GM21717 (cell line): ENCODE data around the gene CYS1.
A peak's percentile ranks its signal among the peaks of the same experiment; 100 is the strongest.

Experiments
- ATAC-seq: cut with Tn5 transposase; IDR thresholded peaks from one replicate; pipeline ENCODE4 v1.9.1; 2021; ENCODE audit warnings: mild to moderate bottlenecking, moderate library complexity; ENCODE audit not compliant: unreplicated experiment

The CYS1 gene

DNA sequence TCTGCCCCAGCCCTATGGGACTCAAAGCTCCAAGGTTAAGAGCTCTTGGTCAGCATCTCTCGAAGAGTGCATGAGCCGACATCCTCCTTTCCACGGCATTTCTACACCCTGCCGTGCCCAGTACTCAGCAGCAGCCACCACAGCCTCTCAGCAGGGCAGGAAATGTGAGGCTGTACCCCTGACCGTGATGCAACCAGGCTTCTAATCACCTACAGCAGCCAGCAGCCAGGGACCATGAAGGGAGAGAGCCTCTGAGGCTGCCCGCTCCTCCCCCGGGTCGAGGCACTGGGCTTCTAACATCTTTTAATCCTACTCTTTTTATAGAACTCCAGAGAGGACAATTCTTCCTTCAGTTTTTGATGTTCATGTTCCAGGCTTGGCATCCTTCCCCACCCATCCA is 6.5 kb downstream of the CYS1 start:
- no peak for ATAC-seq

DNA sequence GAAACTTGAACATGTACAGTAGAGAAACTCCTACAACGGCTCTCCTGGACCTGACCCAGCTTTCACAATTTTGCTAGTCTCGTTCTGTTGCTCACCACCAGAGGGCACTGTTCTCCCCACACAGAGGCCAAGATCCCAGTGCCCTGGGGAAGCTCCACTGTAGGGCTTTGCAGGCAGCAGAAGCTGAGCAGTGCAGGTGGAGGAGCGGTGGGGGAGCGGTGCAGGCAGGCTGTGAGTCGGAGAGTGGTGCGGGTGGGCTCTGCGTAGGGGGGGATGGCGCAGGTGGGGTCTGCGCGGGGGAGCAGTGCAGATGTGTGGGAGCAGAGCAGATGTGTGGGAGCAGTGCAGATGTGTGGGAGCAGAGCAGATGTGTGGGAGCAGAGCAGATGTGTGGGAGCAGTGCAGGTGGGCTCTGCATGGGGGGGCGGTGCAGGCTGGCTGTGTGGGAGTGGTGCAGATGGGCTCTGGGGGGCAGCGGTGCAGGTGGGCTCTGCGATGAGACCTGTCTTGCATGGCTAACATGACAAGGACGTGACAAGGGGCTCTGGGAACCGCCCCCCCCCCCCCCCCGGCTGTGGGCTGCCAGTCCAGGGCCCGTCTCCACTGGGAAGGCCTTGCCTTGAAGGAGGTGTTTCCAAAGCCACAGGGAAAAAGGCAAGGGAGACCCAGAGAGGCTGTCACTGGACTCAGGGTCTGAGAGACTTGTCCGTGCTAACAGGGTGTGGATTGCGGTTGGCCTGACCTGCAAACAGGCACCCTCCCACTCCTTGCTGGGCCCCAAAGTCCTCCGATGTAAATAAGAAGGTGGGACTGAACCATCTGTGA is 7.3 kb downstream of the CYS1 start:
- peak; percentile 78 for ATAC-seq

DNA sequence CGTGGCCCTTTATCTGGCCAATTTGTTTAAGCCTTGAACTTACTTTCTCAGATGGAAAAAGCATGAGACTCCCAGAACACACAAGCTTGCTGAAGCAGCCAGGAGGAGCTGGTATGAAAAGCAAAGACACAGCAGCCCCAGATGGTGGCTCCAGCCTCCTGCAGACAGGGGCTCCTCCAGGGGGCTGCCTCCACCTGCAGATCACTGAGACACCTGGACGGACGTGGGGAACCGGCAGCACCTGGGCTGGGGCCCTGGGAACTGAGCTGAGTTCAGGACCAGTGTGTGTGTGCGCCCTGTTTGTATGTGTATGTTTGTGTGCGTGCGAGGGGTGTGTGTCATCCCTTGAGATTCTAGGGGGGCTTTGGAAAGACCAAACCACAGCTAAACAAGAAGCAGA is 8.6 kb downstream of the CYS1 start:
- ATAC-seq, result no peak

DNA sequence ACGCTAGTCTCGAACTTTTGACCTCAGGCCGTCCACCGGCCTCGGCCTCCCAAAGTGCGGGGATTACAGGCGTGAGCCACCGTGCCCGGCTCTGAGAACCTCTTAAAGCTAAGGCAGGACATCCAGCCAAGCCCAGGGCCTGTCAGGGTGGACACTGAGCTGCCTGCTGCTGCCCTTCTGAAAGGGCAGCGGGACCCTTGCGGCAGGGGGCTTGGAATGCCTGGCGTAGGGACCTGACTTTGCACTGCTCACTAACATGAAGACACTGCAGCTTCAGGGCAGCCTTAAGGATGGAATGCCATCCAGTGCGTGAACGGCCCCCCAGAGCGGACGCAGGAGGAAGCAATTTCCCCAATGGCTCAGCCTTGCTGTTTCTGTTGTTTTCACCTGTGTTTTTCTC is 9.0 kb downstream of the CYS1 start:
- ATAC-seq, result no peak

DNA sequence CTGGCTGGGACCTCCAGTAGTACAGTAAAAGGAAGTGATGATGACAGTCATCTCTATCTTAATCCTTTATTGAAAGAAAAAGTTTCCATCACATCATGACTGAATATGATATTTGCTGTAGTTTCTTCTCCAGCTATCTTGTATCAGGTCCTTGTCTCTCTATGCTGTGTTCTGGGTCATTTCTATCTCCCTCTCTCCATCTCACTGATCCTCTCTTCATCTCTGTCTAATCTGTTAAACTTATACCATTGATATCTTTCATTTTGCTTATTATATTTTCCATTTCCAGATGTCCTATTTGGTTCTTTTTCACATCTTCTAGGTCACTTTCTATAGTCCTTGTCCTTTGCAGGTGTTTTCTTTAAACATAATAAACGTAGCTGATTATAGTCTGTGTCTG is 12.3 kb downstream of the CYS1 start:
- no peak for ATAC-seq

DNA sequence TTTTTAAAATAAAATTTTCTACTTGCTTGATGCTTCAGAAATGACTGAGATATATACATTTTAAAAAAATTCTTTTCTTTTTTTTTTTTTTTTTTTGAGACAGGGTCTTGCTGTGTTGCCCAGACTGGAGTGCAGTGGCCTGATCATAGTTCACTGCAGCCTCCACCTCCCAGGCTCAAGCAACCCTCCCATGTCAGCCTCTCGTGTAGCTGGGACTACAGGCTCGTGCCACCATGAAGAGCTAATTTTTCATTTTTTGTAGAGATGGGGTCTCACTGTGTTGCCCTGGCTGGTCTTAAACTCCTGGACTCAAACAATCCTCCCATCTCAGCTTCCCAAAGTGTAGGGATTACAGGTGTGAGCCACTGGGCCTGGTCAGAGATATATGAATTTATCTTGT is 12.9 kb downstream of the CYS1 start:
- no peak for ATAC-seq

DNA sequence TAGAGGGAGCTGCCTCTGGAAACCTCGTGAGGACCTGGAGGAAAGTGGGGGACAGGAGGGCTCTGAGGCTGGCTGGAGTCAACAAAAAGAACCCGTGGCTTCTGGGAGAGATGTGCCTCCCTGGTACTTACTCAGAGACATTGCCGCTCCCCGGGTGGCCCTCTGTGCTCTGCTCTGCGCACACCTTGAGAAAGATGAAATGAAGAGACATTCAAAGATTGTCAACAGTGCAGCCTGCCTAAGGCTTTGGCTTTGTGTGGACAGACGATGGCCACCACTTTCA is 14.5 kb downstream of the CYS1 start:
- ATAC-seq, result no peak

DNA sequence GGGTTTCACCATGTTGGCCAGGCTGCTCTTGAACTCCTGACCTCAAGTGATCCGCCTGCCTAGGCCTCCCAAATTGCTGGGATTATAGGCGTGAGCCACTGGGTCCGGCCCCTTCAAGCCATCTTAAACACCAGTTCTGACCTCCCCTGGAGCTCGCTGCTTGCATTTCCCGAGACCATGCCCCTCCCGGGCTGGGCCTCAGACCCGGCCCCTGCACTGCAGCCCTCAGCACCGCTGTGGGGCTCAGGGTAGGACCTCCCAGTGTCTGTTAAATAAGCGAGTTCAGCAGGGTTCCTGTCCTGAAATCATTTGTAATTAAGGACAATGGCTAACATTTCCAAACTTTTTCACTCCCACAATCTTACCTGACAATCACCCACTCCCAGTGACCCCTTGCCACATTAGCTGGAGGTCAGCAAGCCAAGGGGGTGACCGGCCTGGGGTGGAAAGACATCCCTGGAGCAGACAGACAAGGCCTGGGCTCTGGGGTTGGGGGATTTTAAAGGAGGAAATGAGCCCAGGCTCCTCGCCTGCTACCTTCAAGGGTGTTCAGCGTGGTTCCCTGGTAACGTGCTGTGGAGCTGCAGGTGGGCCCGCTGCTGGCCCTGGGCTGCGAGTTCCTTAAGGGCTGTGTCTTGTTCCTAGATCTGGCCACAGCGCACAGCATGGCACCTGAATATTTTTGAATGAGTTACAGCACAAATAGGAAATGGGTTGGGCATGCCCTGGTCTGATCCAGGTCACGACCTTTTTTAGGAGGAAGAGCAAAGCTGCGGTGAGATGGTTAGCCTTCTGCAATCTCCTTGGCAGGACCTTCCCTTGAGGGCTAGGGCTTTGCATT is 15.1 kb downstream of the CYS1 start:
- ATAC-seq, result no peak

DNA sequence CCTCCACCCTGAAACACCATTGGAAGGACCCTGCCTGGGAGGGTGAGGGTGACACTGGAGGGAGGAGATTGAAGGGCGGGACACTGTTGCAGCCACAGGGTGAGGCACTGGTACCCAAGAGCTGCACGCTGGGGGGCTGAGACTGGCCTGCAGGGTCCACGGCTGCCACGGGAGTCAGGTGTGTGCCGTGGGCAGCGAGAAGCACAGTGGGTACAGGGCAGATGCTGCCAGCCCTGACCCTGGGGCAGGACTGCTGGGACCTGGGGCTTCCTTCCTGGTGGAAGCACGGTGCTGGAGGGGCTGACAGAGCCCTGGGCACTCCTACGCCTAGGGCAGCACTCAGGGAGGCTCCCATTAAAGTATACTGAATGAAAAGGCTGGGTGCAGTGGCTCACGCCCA is 16.6 kb downstream of the CYS1 start:
- ATAC-seq, result no peak

DNA sequence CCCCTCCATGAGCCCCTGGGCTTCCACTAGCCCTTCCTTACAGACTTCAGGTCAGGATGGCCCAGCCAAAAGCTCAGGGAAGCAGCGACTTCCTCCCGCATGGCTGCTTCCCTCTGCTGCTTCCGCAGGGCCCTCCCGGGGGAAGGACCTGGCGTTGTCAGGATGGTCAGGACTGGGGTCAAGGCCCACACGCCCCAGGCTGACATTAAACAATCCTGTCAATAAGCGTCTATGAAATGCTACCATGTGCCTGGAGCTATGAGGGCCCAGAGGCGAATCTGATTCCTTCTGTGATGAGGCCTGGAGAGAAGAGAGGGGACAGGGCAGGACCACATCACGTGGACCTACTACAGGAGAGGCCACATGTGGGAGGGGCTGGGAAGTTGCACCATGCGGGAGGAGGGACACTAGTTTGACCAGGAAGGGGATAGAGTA is 17.3 kb downstream of the CYS1 start:
- ATAC-seq, result no peak

DNA sequence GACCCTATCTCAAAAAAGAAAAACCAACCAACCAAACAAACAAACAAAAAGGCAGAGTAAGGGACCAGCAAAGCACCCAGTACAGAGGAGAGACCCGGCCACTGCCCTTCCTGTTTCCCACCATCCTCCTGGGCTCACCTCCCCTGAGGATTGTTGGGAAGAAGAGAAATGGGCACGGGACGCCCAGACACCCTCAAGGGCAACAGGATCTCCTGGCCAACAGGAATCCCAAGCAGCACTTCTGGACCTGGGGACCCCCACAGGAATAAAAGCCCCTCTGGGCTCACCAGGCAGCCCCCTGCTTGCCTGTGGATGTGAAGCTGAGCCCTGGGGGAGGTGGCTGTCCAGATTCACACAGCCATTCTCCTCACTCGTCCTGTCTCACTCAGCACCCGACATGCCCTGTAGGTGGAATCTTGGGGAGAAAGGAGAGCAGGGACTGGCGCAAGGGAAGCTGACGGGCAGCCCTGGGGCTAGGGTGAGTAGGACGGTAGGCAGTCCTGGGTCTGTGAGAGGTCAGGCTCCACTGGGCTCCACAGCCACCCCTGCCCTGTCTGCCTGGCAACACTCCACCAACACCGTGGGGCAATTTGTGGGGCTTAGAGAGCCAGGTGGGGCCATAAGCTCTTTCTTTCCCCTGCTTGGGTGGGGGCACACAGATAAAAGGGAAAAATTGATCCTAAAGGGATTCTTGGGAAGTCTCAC is 18.8 kb downstream of the CYS1 start:
- no peak for ATAC-seq

DNA sequence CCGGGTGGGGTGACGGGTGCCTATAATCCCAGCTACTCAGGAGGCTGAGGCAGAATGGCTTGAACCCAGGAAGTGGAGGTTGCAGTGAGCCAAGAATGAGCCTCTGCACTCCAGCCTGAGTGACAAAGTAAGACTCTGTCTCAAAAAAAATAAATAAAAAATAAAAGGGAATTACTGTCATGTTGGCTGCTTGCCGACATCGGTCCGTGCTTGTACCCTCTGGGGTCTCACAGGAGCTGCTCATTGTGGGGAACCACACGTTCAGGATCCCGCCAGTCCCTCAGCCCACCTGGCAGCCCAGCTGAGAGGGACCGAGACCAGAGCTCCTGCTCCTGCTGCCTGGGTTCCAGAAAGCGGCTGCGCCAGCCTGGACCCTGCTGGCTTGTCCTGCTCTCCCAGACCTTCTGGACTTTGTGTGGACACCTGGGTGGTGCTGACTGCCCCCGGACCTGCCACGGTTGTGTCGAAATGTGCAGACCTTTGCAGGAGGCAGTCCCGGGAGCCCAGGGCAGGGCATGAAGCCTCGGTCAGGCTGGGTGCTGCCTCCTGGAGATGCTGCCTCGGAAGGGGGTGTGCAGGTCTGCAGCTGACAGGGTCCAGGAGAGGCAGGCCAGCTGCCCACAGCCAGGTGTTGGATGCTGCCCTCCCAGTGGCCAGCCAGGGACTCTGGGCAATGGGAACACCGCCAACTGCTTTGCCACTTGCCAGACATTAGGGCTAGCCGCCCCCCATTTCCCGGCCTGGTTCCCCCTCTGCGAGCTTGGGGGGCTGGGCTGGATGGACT is 20.5 kb downstream of the CYS1 start:
- no peak for ATAC-seq

DNA sequence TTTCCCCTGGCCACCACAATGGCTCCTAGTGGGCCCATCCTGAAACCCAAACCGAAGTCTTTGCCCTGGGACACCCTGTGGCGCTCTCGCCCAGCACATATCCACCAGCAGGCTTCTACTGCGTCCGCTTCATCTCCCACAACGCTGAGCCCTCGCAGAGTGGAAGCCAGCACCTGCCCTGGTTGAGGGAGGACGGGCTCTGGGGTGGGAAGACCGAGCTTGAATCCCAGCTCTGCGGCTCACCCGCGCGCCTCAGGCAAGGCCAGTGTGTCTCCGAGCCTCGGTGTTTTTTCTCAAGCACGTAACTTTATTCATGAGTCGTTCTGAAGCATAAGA is 21.2 kb downstream of the CYS1 start:
- ATAC-seq, result no peak

DNA sequence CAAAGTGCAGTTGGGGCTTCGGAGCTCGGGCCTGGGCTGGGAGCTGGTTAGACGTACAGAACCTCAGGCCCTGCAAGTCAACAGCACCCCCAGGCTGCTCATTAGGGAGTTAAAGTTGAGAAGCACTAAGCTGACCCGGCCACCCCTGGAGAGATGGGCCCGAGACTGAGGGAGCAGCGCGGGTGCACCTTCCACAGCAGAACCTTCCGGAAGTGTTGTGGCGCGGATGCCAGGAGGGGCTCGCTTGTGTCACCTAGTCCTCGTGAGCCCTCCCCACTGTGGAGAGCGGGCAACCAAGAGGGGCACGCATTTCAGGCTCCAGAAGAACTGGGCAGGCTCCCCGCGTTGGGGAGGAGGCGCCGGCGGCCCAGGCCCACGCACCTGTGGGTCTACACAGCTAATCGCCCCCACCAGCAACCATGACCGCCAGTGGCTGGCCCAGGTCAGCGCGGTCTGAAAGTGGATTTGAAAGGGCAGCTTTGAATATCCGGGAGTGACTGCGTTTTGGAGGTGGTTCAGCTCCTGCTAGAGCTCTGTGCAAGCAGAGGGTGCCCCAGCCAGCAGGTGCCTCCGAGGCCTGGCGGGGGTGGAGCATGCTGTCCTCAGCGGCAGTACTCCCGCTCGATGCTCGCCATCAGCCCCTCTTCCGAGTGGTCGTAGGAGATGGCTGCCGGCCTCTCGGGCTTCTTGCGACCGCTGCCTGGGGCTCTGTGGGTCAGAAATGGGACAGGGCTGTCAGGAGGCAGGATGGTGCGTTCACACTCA is 21.8 kb downstream of the CYS1 start:
- ATAC-seq, result no peak

DNA sequence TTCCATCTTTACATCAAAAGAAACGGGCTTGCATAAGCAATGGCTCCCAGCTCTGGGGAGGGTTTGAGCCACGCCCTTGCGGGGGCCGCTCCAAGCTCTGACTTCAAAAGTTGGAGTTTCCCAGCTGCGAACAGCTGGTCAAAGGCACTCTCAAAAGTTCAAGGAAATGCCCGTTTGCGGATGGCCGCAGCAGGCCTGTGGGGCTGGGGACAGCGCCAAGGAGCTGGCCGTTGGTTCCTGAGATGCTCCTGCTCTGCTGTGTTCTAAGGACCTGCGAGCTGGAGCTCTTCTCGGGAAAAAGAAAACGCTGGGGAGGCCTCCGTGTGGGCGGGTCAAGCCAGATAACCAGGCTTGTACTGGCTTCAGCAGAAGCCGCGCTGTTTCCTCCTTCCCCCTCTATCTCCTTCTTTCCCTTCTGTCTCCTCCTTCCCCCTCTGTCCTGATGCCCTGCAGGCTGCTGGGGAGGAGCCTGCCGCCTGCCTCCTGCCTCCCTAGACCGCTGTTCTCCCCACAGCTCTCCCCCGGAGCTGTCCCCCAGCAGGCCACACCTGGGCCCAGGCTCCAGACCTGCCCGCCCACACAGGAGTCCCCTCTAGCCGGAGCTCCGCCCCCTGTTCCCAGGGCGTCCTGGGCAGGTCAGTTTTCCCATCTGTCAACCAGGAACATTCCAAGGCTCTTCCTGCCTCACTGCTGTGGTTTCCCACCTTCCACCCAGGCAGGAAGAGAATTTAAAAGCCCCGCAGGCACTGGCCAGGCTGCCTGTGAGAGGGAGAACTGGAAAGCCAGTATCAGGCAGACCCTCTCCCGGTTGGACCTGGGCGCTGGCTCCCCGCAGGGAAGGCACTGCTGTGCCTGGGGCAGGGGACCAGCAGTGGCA is 22.7 kb downstream of the CYS1 start:
- no peak for ATAC-seq

DNA sequence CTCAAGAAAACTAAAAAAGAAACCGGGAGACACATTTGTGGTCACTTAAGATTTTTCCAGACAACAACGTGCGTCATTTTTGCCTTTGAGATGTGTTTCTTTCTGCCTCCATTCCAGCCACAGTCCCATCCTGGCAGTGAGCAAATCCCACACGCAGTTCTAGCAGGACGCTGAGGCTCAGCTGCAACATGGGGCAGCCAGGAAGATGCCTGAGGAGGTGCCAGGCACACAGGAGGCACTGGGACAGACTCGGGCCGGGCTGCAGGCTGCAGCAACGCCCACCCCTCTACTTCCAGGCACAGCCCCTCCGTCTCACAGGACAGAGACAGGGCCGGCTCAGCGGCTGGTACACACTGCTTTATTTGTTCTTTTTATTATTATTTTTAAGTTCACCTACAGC is 23.8 kb downstream of the CYS1 start:
- ATAC-seq, result no peak

DNA sequence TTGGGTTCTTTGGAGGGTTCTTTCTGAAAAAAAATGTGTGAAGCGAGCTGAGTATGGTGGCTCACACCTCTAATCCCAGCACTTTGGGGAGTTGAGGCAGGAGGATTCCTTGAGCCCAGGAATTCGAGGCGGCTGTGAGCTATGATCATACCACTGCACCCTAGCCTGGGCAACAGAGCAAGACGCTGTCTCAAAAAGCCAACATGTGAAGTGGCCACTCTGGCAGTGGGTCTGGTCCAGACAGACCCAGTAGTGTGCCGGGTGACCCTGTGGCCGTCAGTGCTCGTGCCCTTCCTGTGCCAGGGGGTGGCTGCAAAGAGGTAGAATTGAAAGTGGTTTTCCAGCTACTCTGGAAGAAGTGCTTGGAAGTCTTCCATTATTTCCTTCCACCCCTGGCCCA is 25.2 kb downstream of the CYS1 start:
- ATAC-seq, result no peak

DNA sequence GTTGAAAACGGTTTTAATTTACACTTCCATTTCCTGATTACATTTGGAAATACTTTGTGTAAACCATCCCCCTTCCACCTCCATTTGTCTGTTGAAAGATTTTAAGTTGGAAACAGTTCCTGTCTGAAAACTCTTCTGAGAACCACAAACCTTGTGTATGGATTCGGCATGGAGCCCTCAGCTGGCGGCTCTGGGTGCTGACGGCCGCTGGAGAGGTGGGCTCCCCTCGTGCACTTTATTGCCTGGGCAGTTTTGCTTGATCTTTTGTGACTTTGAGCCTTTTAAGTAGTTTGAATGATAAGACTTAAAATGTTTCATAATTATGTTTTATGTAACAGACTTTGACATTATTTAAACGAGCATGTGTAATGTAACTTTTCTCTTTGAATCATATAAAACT is 25.8 kb downstream of the CYS1 start:
- no peak for ATAC-seq

DNA sequence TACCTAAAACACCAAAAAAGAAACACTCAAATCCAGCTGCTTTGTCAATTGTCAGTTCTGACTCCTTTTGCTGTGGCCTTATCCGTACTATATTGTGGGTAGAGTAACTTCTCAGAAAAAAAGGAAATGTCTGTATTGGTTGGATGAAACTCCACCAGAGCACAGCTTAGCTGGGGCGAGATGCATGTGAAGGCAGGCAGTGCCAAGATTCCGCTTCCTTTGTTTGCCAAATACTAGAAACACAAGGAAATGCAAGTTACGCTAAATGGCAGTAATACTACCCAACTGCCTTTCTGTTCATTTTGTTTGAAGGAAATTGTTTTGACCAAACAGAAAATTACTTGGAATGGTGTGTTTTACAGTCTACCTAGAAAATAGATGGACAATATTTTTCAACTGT is 26.9 kb downstream of the CYS1 start:
- no peak for ATAC-seq

DNA sequence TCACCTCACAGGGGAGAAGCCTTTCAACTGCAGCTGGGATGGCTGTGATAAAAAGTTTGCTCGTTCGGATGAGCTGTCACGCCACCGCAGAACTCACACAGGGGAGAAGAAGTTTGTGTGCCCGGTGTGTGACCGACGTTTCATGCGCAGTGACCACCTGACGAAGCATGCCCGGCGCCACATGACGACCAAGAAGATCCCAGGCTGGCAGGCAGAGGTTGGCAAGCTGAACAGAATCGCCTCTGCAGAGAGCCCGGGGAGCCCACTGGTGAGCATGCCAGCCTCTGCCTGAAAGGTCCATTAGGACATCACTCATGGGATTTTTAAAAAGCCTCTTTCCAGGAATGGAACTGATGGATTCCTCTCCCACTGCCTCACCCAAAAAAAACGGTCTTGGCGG is 28.0 kb downstream of the CYS1 start:
- ATAC-seq, result no peak
